Vagina (tissue), 2 donors: ENCODE measurements around the gene WWOX.

Experiments used
- CTCF ChIP-seq, 3 experiments: fragments of 450-650 bp in 2 of 3; fragments of 200-600 bp in 1 of 3; sonication (generic) in 1 of 3; IDR thresholded peaks; one replicate each; pipeline ENCODE4 v1.5.1; 2017 to 2019; ENCODE audit warnings: antibody characterized with exemption in 3 of 3, mild to moderate bottlenecking in 2 of 3, moderate library complexity in 2 of 3
- POLR2A ChIP-seq, 2 donors: fragments of 450-650 bp; IDR thresholded peaks; one replicate each; pipeline ENCODE4 v1.6.1; 2017; ENCODE audit warnings: antibody characterized with exemption in 2 of 2, mild to moderate bottlenecking in 2 of 2, moderate library complexity in 2 of 2
- POLR2AphosphoS5 ChIP-seq, 2 donors: sonication (generic); formaldehyde crosslinking; IDR thresholded peaks; one replicate each; pipeline ENCODE4 v1.9.0; 2017; ENCODE audit warnings: antibody characterized with exemption in 2 of 2, mild to moderate bottlenecking in 2 of 2, low read depth in 1 of 2; ENCODE audit not compliant: insufficient read depth in 1 of 2

GRCh38 chr16:78647019-78647418, 547.6 kb downstream of the WWOX start:
- TF ChIP-seq CTCF (IDR thresholded peaks at IDR 0.05) (no peak), POLR2AphosphoS5 (IDR thresholded peaks at IDR 0.05; ENCODE audit: insufficient read depth in 1 of 2, low read depth in 1 of 2) (no peak), POLR2A (IDR thresholded peaks at IDR 0.05) (no peak)
